Esophagus muscularis mucosa (tissue), 4 donors: ENCODE results near the gene SCGB3A1. TPM values are rescaled to one million over a fixed set of nuclear protein-coding genes. Genes with fewer than 3 reads are reported as not detected.

Experiments
- DNase-seq: peaks from one replicate; pipeline ENCODE4 v3.0.0-alpha.2; 2017; ENCODE audit errors: extremely low spot score
- H3K27ac ChIP-seq, 4 donors: fragments of 200-600 bp; sonication (generic); replicated peaks in 1 of 4; 1 replicate in 3 of 4; 2 replicates in 1 of 4; pipeline ENCODE4 v1.5.1; 2016 to 2019; ENCODE audit warnings: mild to moderate bottlenecking in 1 of 4
- H3K27me3 ChIP-seq, 4 donors: fragments of 200-600 bp; sonication (generic); one replicate each; pipeline versions ENCODE4 v1.5.1 to v1.6.0; 2016 to 2019
- H3K36me3 ChIP-seq, 4 donors: fragments of 200-600 bp; sonication (generic); one replicate each; pipeline ENCODE4 v1.5.1; 2016 to 2019
- H3K4me1 ChIP-seq, 4 donors: fragments of 200-600 bp; sonication (generic); one replicate each; pipeline ENCODE4 v1.5.1; 2016 to 2019
- H3K4me3 ChIP-seq, 4 donors: fragments of 200-600 bp; sonication (generic); 1 replicate in 2 of 4; 2 replicates in 2 of 4; pipeline ENCODE4 v1.5.1; 2016 to 2019; ENCODE audit warnings: mild to moderate bottlenecking in 4 of 4, moderate library complexity in 1 of 4
- H3K9me3 ChIP-seq, 4 donors: fragments of 200-600 bp; sonication (generic); 1 replicate in 3 of 4; 2 replicates in 1 of 4; pipeline ENCODE4 v1.5.1; 2016 to 2019
- CTCF ChIP-seq, 3 experiments: fragments of 200-600 bp in 2 of 3; fragments of 450-650 bp in 1 of 3; sonication (generic) in 2 of 3; IDR thresholded peaks; one replicate each; pipeline ENCODE4 v1.5.1; 2017 to 2019; ENCODE audit warnings: antibody characterized with exemption in 3 of 3, mild to moderate bottlenecking in 2 of 3, moderate library complexity in 1 of 3
- EP300 ChIP-seq: sonication (generic); formaldehyde crosslinking; IDR thresholded peaks from one replicate; pipeline ENCODE4 v1.6.1; 2017; ENCODE audit warnings: antibody characterized with exemption
- POLR2A ChIP-seq: fragments of 450-650 bp; IDR thresholded peaks from one replicate; pipeline ENCODE4 v1.6.1; 2017; ENCODE audit warnings: antibody characterized with exemption, moderate library complexity, mild to moderate bottlenecking, low read depth
- POLR2AphosphoS5 ChIP-seq, 2 donors: sonication (generic); formaldehyde crosslinking; IDR thresholded peaks; one replicate each; pipeline ENCODE4 v1.6.1; 2017; ENCODE audit warnings: antibody characterized with exemption in 2 of 2
- WGBS: methylation state at CpG from one replicate; pipeline ENCODE4 v1.1.5; 2018; 5-methylcytosine and 5-hydroxymethylcytosine counted together
- intact Hi-C: fragments of 100-400 bp; cut with DNase I; formaldehyde crosslinking; loops from one replicate; pipeline ENCODE4 v1.15.1; 2023
- total RNA-seq, 4 donors: library from RNA; depleted of rRNA; stranded (reverse); fragments of >200 nt; gene quantifications; one replicate each; pipeline versions ENCODE4 v1.1.0 to v1.2.1, GENCODE V29; 2016

Gene SCGB3A1
- total RNA-seq, 4 donors from 2014 or later, result 1.9 to 2.4 TPM; not detected in 2

GRCh38 chr5:180618829-180619562, 27.7 kb upstream of the SCGB3A1 start:
- DNase-seq, result no peak
- no peak for TF ChIP-seq POLR2AphosphoS5 (IDR thresholded peaks at IDR 0.05)
- no peak for TF ChIP-seq CTCF (IDR thresholded peaks at IDR 0.05)
- H3K4me3 ChIP-seq, result peak overlapping the region; percentile 31 to 45 (median 38)
- H3K36me3 ChIP-seq, result peaks cover 0 to 35% (median 0%) of the 10 kb centered on the region in 4 donors
- intact Hi-C loops, result no loop called here
- peaks cover 0 to 46% (median 0%) of the 10 kb centered on the region in 4 donors for H3K27me3 ChIP-seq
- no peaks in the 10 kb centered on the region for H3K9me3 ChIP-seq
- no peak overlapping the region for H3K27ac ChIP-seq
- peaks cover 6 to 12% (median 7%) of the 10 kb centered on the region in 4 donors for H3K4me1 ChIP-seq
- WGBS, result no CpG with 5 or more reads among the region's 90 CpGs

- no peak for TF ChIP-seq POLR2AphosphoS5 (IDR thresholded peaks at IDR 0.05)
- TF ChIP-seq POLR2A, result no peak
- TF ChIP-seq EP300, result no peak
- TF ChIP-seq CTCF (IDR thresholded peaks at IDR 0.05), result no peak
- peak overlapping the region; percentile 31 to 45 (median 38) for H3K4me3 ChIP-seq
These were observed 27.2 kb upstream of the SCGB3A1 start for GRCh38 chr5:180618487-180618828.

GRCh38 chr5:180613814-180614188, 22.5 kb upstream of the SCGB3A1 start:
- DNase-seq, result no peak
- peaks cover 0 to 18% (median 0%) of the 10 kb centered on the region in 4 donors for H3K27me3 ChIP-seq
- H3K4me3 ChIP-seq, result no peak overlapping the region
- H3K9me3 ChIP-seq, result no peaks in the 10 kb centered on the region
- peaks cover 2 to 6% (median 4%) of the 10 kb centered on the region in 4 donors for H3K4me1 ChIP-seq
- intact Hi-C loops, result no loop called here
- TF ChIP-seq POLR2AphosphoS5 (IDR thresholded peaks at IDR 0.05) (no peak), CTCF (IDR thresholded peaks at IDR 0.05) (no peak), POLR2A (no peak), EP300 (no peak)
- WGBS, result 85% methylated on average over 11 of the region's 11 CpGs
- no peak overlapping the region for H3K27ac ChIP-seq
- peaks cover 0 to 18% (median 0%) of the 10 kb centered on the region in 4 donors for H3K36me3 ChIP-seq

More at GRCh38 chr5:180618487-180618828, 27.2 kb upstream of the SCGB3A1 start:
- Histone ChIP-seq H3K36me3 (peaks cover 0 to 35% (median 0%) of the 10 kb centered on the region in 4 donors), H3K4me1 (peaks cover 3 to 12% (median 7%) of the 10 kb centered on the region in 4 donors), H3K27ac (no peak overlapping the region), H3K9me3 (no peaks in the 10 kb centered on the region), H3K27me3 (peaks cover 0 to 46% (median 0%) of the 10 kb centered on the region in 4 donors)
- 22% methylated on average over 9 of the region's 15 CpGs for WGBS
- no peak for DNase-seq
- intact Hi-C loops, result no loop called here

GRCh38 chr5:180613188-180613813, 22.0 kb upstream of the SCGB3A1 start:
- Histone ChIP-seq H3K9me3 (no peaks in the 10 kb centered on the region), H3K4me1 (peaks cover 0 to under 1% (median under 1%) of the 10 kb centered on the region in 4 donors), H3K27ac (no peak overlapping the region), H3K27me3 (peaks cover 0 to 18% (median 0%) of the 10 kb centered on the region in 4 donors), H3K36me3 (peaks cover 0 to 18% (median 0%) of the 10 kb centered on the region in 4 donors), H3K4me3 (no peak overlapping the region)
- no peak for TF ChIP-seq EP300
- TF ChIP-seq CTCF (IDR thresholded peaks at IDR 0.05), result no peak
- TF ChIP-seq POLR2AphosphoS5 (IDR thresholded peaks at IDR 0.05), result no peak
- TF ChIP-seq POLR2A, result no peak
- no peak for DNase-seq
- WGBS, result 88% methylated on average over 17 of the region's 19 CpGs
- intact Hi-C loops, result no loop called here
